NCI-H1417 treated with DMSO at 0.1 percent for 48 hours (cell line): ENCODE data around the gene MPND.

Experiments used
- DNase-seq: peaks from one replicate; lab custom pipeline; 2025; lab: John Stamatoyannopoulos, UW

Gene MPND, protein sequence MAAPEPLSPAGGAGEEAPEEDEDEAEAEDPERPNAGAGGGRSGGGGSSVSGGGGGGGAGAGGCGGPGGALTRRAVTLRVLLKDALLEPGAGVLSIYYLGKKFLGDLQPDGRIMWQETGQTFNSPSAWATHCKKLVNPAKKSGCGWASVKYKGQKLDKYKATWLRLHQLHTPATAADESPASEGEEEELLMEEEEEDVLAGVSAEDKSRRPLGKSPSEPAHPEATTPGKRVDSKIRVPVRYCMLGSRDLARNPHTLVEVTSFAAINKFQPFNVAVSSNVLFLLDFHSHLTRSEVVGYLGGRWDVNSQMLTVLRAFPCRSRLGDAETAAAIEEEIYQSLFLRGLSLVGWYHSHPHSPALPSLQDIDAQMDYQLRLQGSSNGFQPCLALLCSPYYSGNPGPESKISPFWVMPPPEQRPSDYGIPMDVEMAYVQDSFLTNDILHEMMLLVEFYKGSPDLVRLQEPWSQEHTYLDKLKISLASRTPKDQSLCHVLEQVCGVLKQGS

DNA sequence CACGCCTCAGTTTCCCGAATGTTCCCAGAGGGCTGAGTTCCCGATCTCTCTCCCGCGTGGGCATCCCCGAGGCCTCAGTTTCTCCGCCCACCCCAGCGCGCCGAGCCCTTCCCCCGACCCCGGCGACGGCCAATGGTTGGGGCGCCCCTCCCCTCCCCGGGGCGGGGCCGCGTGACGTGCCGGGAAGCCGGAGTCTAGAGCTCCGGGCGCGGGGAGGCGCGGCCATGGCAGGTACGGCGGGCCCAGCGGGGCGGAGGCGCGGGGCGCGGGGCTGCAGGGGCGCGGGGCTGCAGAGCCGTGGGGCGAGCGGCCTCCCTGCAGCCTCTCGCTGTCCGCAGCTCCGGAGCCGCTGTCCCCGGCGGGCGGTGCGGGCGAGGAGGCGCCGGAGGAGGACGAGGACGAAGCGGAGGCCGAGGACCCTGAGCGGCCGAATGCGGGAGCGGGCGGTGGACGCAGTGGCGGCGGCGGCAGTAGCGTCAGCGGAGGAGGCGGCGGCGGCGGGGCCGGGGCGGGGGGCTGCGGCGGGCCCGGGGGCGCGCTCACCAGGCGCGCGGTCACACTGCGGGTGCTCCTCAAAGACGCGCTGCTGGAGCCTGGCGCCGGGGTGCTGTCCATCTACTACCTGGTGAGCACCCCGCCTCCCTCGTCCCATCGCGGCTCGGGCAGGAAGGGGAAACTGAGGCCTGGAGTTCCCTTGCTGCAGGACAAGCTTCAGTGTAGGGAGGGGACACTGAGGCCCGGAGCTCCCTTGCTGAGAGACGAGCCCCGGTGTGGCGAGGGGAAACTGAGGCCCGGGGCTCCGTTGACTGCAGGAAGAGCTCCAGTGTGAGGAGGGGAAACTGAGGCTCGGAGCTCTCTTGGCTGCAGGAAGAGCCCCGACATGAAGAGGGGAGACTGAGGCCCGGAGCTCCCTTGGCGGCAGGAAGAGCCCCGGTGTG, at the start of gene MPND:
TSS of gene MPND (plus strand) at position 193 of the 938 bp plus-strand sequence. CDS start at position 225, 32 bp downstream.
- DNase-seq, result peak; percentile 45

DNA sequence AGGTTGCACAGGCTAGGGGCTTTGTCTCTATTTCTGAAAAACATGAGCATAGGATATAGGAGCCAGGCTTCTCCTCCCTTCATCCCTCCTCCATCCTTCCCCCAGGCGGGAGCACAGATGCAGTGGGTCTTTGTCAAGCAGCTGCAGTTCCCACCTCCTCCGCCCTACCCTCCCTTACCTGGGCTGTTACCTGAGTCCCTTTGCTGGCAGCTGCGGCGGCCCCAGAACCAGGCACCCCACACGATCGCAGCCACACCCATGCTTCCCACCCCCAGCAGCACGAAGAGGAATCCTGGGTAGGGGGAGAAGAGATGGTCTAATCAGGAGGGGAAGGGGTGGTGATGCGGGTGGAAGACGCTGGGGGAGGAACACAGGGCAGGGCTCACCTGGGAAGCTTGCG, 49.0 kb upstream of the MPND start:
- DNase-seq, result no peak

DNA sequence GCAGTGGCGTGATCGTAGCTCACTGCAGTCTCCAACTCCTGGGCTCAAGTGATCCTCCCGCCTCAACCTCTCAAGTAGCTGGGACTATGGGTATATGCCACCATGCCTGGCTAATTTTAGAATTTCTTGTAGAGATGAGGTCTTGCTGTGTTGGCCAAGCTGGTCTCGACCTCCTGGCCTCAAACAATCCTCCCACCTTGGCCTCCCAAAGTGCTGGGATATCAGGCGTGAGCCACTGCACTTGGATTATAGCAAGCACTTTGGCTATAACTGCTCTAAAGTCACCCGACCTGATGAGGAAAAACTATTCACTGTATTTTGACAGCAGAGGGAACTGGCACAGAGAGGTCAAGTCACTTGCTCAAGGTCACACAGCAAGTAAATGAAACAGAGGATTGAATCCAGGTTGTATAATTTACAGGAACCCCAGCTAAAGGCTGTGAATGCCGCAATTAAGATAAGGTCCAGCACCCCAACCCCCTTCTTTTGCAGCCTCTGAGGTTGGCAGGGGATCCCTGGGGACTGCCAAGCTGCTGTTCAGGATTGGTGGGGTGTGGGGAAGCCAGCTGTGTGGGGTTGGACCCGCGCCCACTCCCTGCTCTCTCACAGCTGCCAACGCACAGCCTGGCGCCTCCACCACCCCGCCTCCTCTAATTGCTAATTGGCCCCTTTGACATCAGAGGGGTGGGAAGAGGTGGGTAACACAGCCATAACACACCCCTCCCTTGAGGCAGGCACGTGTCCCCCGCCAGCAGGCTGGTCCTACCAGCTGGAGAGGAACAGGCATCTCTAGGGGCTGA, 47.2 kb upstream of the MPND start:
- DNase-seq, result peak; percentile 45

DNA sequence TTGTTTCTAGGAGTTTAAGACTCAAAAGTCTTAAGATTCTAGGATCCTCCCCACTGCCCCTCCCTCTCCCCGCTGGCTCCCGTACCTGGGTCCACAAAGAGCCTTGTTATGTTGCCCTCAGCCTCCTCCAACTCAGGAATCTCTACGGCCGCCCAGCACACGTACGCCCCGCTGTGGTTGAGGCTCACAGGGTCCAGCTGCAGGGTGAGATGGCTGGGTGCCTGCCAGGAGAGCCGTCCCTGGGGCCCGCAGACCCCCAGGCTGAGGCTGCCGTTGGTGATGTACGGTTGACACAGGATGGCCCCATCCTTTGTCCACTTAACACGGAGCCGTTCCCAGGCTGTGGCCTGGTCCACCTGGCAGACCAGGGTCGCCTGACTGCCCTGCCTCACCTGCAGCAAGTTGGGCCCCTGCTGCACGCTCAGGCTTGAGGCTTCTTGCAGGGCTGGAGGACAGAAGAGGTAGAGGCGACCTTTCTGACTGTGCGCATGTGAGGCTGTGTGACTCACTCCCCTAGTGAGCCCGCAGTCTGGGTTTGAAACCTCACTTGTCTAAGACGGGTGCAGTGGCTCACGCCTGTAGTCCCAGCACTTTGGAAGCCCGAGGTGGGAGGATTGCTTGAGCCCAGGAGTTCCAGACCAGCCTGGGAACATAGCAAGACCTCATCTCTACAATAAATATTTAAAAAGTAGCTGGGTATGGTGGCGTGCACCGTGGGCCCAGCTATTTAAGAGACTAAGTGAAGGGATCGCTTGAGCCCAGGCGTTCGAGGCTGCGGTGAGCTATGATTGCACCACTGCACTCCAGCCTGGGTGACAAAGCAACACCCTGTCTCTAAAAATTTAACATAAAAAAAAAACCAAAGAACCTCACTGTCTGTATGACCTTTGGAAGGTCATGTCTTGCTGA, 45.2 kb upstream of the MPND start:
- DNase-seq, result no peak

DNA sequence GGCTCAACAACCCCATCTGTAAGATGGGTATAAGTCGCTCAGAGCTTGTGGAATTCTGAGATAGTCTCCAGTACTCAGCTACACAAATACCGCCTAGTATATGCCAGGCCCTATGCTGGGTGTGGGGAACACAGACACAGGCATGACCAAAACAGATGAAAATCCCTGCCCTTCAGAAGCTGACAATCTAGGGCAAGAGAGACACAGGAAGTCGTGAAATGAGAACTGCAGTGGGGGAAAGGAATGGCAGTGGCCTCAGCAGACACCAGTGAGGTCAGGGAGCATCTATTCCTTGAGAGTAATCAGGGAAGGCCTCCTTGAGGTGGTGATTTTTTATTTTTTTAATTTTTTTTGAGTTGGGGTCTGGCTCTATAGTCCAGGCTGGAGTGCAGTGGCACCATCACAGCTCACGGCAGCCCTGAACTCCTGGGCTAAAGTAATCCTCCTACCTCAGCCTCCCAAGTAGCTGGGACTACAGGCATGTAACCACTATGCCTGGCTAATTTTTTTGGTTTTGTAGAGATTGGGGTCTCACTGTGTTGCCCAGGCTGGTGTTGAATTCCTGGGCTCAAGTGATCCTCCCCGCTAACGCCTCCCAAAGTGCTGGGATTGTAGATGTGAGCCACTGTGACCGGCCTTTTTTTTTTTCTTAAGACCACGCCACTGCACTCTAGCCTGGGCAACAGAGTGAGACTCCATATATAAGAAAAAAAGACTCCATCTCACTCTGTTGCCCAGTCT, 44.4 kb upstream of the MPND start:
- DNase-seq, result no peak

DNA sequence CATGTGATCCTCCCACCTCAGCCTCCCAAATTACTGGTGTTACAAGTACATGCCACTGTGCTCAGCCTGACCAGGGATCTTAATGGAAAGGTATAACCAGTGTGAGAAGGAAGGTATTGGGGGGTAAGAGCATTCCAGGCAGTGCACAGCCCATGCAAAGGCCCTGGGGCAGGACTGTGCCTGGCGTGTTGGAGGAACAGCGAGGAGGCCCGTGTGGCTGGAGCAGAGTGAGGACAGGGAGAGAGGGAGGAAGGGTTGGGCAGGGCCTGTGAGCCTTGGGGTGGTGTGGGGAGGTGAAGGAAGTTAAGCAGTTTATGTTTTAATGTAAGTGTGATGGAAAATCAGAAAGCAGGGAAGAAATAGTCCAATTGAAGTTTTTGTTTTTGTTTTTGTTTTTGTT, 42.8 kb upstream of the MPND start:
- no peak for DNase-seq

DNA sequence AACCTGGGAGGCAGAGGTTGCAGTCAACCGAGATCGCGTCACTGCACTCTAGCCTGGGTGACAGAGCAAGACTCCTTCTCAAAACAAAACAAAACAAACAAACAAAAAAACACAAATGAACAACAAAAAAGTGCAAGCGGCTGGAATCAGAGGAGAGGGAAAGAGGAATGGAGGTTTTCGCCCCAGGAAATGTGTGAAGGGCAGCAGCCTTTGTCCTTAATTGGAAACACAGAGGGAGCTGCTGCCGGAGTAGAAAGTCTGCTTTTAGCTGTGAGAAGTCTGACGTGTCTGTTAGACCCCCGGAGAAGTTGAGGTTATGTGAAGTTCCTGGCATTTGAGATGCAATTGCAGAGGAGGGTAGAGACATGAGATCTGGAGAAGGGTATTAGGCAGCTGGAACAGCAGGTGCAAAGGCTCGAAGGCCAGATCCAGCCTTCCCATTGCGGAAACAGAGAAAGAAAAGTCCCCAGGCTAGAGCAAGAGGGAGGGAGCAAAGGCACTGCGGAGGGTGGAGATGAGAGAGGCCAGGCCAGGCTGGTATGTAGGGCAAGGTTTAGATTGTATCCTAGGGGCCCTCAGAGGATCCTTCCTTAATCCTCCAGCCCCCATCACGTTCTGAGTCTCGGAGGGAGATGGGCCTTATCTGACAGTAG, 41.6 kb upstream of the MPND start:
- DNase-seq, result no peak

DNA sequence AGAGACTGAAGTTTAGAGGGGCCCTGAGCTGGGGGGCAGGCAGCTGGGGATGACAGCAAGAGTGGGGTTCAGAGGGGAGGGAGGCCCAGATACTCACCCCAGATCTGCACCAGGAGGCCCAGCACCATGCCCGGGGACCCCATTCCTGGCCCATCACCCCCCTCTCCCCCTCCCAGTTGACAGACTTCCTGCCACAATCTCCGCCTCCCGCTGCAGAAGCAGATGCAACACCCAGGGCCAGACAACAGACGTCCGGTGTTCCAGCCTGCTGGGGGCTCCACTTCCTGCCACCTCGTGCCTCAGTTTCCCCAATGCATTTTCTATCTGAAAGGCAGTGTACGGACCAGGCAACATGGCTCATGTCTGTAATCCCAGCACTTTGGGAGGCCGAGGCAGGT, 41.1 kb upstream of the MPND start, which contains the start of gene TMIGD2:
TSS of gene TMIGD2 (minus strand) at position 147 of the 398 bp plus-strand sequence. CDS start at position 143, 4 bp downstream.
- no peak for DNase-seq

DNA sequence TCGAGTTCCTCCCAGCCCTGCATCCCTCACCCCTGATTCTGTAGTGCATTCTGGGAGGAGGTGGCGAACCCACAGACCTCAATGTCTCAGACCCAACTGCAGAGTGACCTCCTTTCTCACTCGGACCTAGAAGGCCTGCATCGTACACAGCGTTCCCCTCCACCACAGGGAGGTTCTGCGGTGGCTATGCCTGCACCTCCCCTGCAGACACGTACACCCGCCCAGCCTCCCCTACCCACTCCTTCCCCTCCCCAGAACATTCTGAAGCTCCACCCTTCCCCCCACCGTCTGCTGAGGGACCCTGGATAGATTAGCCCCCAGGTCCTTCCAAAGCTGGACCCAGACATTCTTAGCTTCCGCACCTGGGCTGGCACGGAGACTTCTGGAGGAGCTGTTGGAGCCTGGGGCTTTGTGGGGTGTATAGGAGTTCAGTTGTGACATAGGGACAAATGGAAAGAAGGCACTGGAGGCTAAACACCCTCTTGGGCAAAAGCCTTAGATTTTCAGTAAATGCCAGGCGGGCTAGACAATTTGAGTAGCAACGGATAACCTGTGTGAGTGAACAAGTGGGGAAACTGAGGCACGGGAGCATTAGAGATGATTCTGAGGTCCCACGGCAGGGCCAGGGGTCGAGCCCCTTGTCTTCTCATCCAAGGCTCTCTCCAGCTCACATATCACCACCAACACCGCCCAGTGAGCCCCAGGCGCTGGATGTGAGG, 39.4 kb upstream of the MPND start:
- no peak for DNase-seq

DNA sequence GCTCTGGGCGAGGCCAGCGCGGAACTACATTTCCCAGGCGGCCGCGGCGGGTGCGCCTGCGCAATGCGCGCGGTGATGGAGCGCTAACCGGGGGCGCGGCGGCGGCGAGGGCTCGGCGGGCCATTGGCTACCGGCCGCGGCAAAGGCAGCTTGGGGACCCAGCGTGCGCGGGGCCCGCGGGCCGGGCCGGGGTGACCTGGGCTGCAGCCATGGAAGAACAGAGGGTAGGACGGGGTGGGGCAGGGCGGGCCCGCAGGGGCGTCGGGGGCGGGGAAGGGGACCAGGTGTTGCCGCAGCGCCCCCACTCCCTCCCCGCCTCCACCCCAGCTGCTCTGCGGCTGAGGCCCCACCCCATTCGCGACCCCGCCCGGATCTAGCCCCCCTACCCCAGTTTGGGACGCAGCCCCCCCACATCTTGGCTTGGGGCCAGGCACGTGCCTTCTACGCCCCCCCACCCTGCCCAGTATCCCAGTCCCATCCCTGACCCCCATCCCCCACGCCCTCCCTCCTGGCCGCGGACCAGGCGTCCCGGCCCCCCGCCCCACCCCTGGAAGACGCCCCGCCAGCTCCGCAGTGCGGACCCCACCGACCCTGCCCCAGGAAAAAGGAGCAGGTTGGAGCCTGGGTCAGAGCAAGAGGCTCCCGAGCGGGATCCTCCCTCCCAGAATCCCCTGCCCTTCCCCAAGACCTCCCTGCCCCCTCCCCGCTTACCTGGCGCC, 38.7 kb upstream of the MPND start, which contains the start of gene FSD1:
TSS of gene FSD1 (plus strand) at position 61 of the 719 bp plus-strand sequence. CDS start at position 210, 149 bp downstream.
- DNase-seq, result no peak

DNA sequence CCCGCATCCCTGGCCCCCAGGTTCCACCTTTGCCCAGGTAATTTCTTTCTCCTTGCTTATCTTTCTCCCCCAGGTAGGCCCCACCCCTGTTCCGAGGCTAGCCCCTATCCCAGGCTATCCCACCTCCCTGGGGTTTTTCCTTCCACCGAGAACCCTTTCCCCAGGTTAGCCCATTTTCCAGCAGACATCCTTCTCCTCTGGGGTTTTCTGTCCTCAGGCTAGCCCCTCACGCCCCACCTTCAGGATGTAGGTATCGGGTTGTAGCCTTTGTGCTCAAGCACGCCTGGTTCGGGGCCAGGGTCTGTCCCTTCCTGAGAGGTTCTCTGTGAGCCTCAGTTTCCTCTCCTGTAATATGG, 38.1 kb upstream of the MPND start:
- DNase-seq, result no peak

DNA sequence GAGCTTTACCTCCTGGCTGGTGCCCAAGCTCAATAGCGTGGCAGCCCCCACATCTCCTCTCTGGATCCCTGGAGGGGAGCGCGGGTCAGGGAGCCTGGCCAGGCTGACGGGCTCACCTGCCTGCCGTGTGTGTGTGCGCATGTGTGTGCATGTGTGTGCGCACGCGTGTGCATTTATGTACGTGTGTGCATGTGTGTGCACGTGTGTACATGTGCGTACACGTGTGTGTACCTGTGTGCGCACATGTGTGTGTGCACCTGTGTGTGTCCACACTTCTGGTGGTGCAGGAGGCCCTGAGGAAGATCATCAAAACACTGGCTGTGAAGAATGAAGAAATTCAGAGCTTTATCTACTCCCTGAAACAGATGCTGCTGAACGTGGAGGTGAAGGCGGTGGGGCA, 37.7 kb upstream of the MPND start:
- DNase-seq, result no peak

DNA sequence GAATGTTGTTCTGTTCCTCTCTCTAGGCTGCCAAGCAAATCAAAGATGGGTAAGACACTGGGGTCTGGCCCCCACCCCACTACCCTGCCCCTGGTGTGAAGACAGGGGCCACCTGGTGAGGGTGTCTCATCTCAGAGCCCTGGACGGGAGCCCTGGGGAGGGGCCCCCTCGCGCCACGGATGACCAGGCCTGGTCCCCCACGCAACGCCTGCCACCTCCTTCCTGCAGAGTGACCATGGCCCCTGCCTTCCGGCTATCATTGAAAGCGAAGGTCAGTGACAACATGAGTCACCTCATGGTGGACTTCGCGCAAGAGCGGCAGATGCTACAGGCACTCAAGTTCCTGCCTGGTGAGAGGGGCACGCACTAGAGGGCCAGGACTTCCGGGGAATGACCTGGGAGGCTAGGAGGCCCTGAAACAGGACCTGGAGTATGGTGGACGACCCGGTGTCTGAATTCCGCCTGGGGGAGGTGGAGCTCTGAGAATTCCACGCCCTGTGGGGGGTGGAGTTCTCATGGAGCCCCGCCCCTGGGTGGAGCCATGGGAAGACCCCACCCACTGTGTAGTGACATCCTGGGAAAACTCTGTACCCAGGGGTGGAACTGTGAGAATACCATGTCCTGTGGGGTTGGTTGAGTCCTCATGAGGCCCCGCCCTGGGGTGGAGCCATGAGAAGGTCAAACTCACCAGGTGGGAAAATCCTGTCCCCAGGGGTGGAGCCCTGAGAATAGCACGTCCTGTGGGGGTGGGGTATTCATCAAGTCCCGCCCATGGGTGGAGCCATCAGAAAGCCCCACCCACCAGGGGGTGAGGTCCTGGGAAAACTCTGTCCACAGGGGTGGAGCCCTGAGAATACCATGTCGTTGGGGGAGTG, 32.9 kb upstream of the MPND start:
- DNase-seq, result no peak

DNA sequence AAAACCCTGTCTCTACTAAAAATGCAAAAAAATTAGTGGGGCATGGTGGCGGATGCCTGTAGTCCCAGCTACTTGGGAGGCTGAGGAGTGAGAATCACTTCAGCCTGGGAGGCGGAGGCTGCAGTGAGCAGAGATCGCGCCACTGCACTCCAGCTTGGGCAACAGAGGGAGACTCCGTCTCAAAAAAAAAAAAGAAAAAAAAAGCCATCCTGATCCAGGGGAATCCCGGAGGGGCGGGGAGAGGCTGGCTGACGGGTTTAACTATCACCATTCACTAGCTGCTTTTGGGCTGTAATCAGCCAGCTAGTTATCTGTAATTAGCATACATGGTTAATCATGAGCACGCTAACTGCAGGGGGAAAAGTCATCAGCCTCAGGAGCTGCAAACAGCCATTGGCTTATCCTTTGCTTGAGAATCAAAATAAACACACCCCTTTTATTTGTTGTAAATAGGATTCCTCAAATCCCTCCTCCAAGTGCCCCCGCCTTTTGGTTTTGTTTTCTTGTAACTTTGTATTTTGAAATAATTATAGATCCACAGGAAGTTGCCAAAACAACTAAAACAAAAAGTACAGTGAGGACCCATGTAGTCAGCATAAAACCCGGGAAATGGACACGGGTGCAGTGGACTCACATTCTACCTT, 29.4 kb upstream of the MPND start:
- DNase-seq, result no peak

DNA sequence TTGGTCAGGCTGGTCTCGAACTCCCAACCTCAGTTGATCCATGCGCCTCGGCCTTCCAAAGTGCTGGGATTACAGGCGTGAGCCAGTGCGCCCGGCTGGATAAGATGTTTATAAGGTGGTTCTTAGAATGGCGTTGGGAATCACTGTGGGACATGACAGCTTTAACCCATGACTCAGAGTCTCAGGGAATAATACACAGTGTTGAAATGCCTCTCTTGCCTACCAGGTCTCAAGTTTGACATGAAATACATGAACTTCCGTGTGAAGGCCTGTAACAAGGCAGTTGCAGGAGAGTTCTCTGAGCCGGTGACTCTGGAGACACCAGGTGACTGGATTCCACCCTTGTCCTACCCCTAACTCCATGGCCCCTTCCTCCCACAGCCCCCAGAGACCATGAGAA, 26.4 kb upstream of the MPND start:
- DNase-seq, result no peak

DNA sequence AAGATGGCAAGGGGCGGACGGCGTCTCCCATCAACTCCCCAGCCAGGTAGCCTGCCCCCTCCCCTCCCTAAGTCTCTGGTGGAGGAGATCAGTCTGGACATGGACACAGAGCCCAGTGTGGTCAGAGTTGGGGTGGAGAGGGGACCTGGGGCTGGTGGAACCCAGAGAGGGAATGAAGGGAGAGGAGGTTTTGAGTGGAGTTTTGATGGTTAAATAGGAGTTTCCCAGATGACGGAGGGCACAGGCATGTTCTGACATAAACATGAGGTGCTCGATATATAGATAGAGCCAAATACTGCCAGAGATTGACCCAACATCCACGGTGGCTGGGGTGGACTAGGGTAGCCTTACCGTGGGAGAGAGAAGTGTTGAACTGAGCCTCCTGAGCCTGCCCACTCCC, 24.9 kb upstream of the MPND start:
- no peak for DNase-seq
